NK-92 (cell line): ENCODE measurements around the gene KRTCAP2.
"Not testable (repeated sequence)": the region's sequence is repeated elsewhere in the genome, so short reads cannot be mapped to it uniquely, and the experiment has no call there.

Experiments used
- DNase-seq: peaks from one replicate; lab custom pipeline; 2025; ENCODE audit not compliant: unreplicated experiment; lab: John Stamatoyannopoulos, UW

Gene KRTCAP2

GRCh38 chr1:155172732-155173477, at the start of gene KRTCAP2:
Gene KRTCAP2 (minus strand): TSS chr1:155173304. CDS start chr1:155173224, 80 bp downstream.
- peak; percentile 59 for DNase-seq

DNA sequence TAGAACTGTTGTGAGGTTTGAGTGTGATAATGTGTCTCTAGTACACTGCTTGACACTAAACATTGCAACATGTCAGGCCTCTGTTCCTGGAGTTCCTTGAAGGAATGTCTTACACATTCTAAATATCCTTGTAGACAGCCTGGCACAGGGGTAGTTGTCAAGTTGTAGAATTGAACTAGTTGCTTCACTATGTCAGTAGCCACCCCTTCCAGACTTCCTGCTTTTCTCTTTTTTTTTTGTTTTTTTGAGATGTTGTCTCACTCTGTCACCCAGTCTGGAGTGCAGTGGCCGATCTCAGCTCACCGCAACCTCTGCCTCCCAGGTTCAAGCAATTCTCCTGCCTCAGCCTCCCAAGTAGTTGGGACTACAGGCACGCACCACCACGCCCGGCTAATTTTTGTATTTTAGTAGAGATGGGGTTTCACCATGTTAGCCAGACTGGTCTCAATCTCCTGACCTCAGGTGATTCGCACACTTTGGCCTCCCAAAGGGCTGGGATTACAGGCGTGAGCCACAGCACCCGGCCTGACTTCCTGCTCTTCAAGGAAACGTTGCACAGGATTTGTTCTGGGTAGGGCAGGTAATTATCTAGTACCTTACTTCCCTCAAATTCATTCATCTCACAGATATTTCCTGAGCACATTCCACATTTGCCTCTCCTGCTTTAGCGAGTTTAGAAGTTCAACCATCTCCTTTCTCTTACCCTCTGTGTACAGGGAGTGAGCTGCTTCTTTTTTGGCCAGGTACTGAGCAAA, 47.3 kb upstream of the KRTCAP2 start:
- DNase-seq: not testable (repeated sequence)

- no peak for DNase-seq
These were observed 46.5 kb upstream of the KRTCAP2 start for GRCh38 chr1:155219592-155220031.

- no peak for DNase-seq
These were observed 45.9 kb upstream of the KRTCAP2 start for GRCh38 chr1:155218854-155219591.

GRCh38 chr1:155214702-155215101, 41.6 kb upstream of the KRTCAP2 start:
- not testable (repeated sequence) for DNase-seq

GRCh38 chr1:155212051-155212440, 38.9 kb upstream of the KRTCAP2 start:
- not testable (repeated sequence) for DNase-seq

GRCh38 chr1:155211381-155212050, 38.4 kb upstream of the KRTCAP2 start:
- DNase-seq: not testable (repeated sequence)

DNA sequence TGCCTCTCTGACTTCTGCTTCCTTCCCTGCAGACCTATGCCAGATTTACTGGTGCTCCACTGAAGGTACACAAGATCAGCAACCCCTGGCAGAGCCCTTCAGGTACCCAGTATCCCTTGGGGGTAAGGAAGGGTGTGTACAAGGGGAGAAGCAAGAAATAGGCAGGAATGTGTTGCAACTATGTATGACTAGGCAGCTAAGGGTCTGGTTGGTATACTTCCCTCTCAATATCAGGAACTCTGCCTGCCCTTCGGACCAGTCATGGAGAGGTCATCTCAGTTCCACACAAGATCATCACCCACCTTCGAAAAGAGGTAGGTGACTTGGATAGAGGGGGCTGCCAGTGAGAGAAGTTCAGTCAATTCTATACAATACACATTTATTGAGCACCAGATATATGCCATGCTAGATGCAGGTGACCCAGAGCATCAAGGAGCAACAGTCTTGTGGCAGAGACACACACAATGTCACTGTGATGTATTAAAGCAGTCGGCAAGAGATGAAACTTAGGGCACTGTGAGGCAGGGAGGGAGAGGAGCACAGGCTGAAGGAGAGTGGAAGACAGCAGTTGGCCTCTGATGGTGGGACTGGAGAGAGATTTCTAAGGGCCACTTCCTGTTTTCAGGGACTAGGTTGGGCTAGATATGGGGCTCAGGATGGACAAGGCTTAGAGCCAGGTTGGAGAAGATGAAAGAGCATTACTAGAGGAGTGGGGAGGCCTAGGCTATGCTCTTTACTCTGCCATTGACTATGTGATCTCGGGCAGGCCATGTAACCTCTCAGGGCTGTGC, 37.4 kb upstream of the KRTCAP2 start:
- no peak for DNase-seq

- no peak for DNase-seq
These were observed 36.2 kb upstream of the KRTCAP2 start for GRCh38 chr1:155209312-155209721.

- DNase-seq: peak; percentile 53
These were observed 35.6 kb upstream of the KRTCAP2 start, which contains the start of gene MTX1 for GRCh38 chr1:155208541-155209311. Gene MTX1 (plus strand): TSS chr1:155208695. CDS start chr1:155208805, 110 bp downstream.

DNA sequence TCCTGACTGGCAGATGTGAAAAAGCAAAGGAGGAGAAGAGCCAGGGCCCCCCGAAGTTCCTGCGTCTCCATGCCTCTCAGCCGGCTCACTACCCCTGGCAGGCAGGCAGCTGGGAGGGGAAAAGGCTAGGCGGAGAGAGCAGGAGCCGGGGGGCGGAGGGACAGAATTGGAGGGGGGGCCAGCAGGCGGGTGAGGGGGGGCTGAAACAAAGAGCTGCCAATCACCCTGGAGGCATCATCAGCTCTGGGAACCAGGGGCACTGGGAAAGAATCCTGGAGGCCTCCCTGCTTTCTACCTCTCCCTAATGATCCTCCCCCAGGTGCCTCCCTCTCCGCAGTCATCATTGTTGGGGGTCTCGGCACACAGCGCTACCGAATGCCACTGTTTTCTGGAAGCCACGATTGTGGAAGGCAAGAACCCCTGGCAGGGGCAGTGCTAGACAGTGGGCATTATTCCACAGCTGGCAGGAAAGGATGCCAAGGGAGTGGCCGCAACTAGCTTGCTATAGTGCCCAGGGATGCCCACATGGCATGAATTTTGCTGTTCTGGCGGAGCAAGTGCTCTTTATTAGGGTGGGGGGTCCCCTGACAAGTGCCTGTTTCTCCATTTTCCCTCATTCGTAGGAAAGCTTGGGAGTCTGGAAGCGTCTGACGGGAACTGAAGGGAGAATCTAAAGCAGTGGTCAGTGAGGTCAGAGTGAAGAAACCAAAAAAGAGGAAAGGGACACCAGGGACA, 34.9 kb upstream of the KRTCAP2 start, which contains the start of gene THBS3:
TSS of gene THBS3 (minus strand) at position 92 of the 735 bp plus-strand sequence. CDS start at position 71, 21 bp downstream.
- DNase-seq: no peak

GRCh38 chr1:155206891-155207805, 34.0 kb upstream of the KRTCAP2 start:
- peak; percentile 8 for DNase-seq

GRCh38 chr1:155205969-155206593, 33.0 kb upstream of the KRTCAP2 start:
- no peak for DNase-seq

DNA sequence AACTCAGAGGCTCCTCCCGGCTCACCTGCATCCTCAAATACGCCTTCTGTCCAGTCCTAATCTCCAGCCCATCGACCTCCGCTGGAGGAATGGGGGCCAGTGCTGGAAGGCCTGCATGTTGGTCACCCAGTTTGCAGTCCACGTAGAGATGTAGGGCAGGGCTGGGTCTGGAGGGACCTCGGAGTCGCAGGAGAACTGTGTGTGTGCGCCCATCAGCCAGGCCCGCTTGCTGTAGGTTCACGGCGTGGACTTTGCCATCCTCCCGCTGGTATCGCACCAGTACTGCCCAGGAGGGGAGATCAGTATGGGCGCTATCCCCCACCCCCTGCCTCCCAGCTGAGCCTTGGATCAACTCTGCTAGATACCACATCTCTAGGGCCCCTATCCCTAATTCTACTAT, 31.9 kb upstream of the KRTCAP2 start:
- no peak for DNase-seq

DNA sequence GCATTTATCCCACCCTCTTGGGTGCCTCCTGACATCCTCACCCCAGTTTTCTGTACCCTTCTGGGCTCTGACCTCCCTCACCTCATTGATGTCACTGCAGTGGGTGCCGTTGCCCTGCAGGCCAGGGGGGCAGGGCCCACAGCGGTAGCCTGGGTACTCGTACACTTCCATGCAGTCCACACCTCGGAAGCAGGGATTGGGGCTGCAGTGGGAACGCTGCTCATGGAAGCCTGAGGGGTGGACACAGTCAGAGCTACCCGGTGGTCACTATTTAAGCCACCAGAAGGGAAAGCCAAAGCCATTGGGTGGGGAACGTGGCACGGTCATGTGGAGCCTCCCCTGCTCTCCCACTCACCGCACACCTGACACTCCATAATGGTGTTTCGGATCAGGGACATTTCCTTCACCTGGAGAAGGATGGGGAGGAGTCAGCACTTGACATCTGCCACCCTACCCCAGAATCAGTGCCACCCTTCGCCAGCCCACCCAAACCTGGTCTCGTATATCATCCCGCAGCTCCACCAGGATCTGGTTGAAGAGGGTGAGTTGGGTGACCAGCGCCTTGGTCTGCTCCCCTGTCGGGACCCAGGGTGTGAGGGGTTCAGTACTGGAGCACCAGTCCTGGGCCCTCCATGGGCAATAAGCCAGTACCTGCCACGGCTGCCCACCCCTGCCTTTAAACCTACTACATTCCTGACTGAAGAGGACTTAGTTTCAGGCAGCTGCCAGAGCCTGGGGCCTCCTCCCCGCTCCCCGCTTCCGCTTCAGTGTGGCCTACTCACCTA, 29.8 kb upstream of the KRTCAP2 start:
- no peak for DNase-seq

DNA sequence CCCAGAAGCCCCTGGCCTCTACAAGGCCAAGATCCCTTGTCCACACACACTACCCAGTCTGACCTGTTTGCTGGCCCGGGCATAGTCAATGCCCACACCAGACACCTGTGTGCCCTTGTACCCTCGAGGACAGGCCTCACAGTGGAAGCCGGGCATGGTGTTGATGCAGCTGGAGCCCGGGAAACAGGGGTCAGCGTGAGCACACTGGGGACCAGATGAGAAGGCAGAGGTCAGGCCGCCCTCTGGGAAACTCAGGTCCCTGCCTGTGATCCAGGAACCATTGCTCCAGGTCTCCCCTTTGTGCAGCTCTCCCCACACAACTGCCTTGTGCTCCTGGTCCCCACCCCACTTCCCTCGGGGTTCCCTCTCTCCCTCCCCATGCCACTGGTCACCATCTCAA, 29.1 kb upstream of the KRTCAP2 start:
- no peak for DNase-seq
